GM10248 (cell line): Measurements from ENCODE around the gene SPTLC1.
"Not testable (repeated sequence)": the region's sequence is repeated elsewhere in the genome, so short reads cannot be mapped to it uniquely, and the experiment has no call there.

ENCODE experiments used
- CTCF ChIA-PET: fragments of 300-600 bp; sonication (Branson Sonifier 250); formaldehyde crosslinking; extraction: SDS; loops from one replicate; lab custom pipeline; 2021; ENCODE audit warnings: antibody characterized with exemption; lab: Yijun Ruan, JAX
- POLR2A ChIA-PET: fragments of 350-650 bp; sonication (Branson Sonifier 250); formaldehyde crosslinking; extraction: SDS; loops from one replicate; lab custom pipeline; 2020; ENCODE audit warnings: antibody characterized with exemption; lab: Yijun Ruan, JAX
- DNase-seq: peaks from one replicate; pipeline ENCODE4 v3.0.0; 2012; ENCODE audit errors: extremely low spot score
- TF ChIP-seq, protein P1 (sequence below): IDR thresholded peaks from 2 replicates; pipeline ENCODE4 v1.5.1; 2012; ENCODE audit warnings: mild to moderate bottlenecking, low read depth; ENCODE audit errors: extremely low read depth, missing control alignments, control extremely low read depth

Gene SPTLC1

DNA sequence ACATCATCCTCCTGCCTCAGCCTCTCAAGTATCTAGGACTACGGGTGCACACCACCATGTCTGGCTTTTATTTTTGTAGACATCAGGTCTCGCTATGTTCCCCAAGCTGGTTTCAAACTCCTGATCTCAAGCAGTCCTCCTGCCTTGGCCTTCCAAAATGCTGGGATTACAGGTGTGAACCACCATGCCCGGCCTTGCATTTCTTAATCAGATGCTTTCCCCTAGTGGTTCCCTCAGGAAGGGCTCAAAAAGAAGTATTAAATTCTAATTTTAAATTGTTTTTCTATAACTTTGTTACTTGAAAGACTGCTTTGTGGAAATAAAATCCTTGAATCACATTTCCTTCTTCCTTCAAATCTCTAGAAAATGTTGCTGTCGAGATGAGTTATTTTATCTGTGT, 85.7 kb downstream of the SPTLC1 start:
- CTCF ChIA-PET, result interaction anchor here (1.1 kb wide), 1 partner anchor 10 kb away, joined by 3 read pairs; no protein-coding TSS in a partner anchor
- TF ChIP-seq, protein P1, sequence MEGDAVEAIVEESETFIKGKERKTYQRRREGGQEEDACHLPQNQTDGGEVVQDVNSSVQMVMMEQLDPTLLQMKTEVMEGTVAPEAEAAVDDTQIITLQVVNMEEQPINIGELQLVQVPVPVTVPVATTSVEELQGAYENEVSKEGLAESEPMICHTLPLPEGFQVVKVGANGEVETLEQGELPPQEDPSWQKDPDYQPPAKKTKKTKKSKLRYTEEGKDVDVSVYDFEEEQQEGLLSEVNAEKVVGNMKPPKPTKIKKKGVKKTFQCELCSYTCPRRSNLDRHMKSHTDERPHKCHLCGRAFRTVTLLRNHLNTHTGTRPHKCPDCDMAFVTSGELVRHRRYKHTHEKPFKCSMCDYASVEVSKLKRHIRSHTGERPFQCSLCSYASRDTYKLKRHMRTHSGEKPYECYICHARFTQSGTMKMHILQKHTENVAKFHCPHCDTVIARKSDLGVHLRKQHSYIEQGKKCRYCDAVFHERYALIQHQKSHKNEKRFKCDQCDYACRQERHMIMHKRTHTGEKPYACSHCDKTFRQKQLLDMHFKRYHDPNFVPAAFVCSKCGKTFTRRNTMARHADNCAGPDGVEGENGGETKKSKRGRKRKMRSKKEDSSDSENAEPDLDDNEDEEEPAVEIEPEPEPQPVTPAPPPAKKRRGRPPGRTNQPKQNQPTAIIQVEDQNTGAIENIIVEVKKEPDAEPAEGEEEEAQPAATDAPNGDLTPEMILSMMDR, result no peak
- no peak for DNase-seq
- POLR2A ChIA-PET, result no interaction called here

- TF ChIP-seq, protein P1, result no peak
- ChIA-PET CTCF (no interaction called here), POLR2A (no interaction called here)
- DNase-seq, result no peak
Observed at GRCh38 chr9:92026206-92027002, 88.8 kb downstream of the SPTLC1 start.

- POLR2A ChIA-PET, CTCF ChIA-PET: not testable (repeated sequence)
Observed at GRCh38 chr9:92021785-92022541, 93.2 kb downstream of the SPTLC1 start.

DNA sequence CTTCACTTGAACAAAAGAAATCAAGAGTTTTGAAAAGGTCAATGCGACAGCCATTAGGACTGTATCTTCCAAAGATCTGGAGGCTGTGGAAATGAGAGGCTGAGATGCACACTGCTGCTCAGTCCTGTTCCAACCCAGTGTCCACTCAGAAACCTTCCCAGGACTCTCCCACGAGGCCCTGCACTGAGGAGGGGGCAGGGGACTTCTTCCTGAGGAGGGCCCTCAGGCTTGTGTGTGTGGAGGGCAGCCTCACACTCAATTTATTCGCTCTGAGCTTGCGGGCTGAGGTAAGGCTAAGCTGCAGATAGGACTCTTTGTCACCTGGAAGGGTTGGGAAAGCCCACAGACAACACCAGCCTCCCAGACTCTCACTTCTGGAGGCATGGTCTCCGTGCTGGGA, 95.6 kb downstream of the SPTLC1 start:
- ChIA-PET POLR2A (no interaction called here), CTCF (interaction anchor here (0.9 kb wide), 1 partner anchor 9 kb away, joined by 3 read pairs; no protein-coding TSS in a partner anchor)
- TF ChIP-seq, protein P1, result no peak
- DNase-seq, result no peak

More at GRCh38 chr9:92021785-92022541, 93.2 kb downstream of the SPTLC1 start:
- DNase-seq, result not testable (repeated sequence)

DNA sequence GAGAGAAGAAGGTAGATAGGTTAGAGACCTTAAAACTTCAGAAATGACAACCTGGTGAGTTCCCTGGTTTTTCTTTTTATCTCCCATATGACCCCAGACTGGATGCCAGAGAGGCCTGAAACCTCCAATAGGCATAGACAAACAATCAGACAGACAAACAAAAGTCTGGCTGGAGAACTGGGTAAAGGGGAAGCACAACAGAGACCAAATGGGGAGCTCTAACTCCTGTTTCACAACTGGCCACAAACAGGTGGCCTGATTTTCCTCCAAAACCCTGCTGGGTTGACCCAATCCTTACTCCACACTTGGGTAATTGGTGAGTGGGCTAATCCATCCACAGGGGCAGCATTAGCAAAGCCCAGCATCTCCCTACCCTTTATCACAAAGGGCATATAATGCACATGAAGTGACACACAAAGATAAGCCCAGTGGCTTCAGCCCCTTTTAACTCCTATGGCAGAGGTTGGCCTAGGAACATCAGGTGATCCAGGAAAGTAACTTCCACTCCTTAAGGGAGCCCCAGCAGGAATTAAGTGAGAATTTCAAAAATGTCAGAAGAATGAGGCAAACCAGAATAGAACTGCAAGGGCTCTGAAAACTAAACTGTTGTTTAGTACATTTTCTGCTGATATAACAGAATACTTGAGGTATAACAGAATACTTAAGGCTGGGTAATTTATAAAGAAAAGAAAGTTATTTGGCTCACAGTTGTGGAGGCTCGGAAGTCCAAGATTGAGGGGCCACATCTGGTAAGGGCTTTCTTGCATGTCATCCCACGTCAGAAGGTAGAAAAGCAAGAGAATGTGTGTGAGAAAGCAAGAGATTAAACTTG, 104.3 kb downstream of the SPTLC1 start:
- POLR2A ChIA-PET, result no interaction called here
- no peak for DNase-seq
- CTCF ChIA-PET, result no interaction called here
- TF ChIP-seq, protein P1, result no peak

DNA sequence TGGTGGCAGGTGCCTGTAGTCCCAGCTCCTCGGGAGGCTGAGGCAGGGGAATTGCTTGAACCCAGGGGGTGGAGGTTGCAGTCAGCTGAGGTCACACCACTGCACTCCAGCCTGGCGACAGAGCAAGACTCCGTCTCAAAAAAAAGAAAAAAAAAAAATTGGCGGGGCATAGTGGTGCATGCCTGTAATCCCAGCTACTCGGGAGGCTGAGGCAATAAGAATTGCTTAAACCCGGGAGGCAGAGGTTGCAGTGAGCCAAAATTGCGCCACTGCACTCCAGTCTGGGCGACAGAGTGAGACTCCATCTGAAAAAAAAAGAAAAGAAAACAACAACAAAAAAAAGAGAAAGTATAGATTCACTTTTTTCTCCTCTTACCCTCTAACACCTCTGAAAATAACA, 105.0 kb downstream of the SPTLC1 start:
- POLR2A ChIA-PET, DNase-seq, CTCF ChIA-PET: not testable (repeated sequence)

- TF ChIP-seq, protein P1, result no peak
- POLR2A ChIA-PET, result no interaction called here
- CTCF ChIA-PET, result no interaction called here
- no peak for DNase-seq
Observed at GRCh38 chr9:92008041-92008440, 107.2 kb downstream of the SPTLC1 start.
